Measurements from ENCODE around the gene ZBTB46.
"Not testable (repeated sequence)": the region's sequence is repeated elsewhere in the genome, so short reads cannot be mapped to it uniquely, and the experiment has no call there.

Gene ZBTB46, protein sequence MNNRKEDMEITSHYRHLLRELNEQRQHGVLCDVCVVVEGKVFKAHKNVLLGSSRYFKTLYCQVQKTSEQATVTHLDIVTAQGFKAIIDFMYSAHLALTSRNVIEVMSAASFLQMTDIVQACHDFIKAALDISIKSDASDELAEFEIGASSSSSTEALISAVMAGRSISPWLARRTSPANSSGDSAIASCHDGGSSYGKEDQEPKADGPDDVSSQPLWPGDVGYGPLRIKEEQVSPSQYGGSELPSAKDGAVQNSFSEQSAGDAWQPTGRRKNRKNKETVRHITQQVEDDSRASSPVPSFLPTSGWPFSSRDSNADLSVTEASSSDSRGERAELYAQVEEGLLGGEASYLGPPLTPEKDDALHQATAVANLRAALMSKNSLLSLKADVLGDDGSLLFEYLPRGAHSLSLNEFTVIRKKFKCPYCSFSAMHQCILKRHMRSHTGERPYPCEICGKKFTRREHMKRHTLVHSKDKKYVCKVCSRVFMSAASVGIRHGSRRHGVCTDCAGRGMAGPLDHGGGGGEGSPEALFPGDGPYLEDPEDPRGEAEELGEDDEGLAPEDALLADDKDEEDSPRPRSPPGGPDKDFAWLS

DNA sequence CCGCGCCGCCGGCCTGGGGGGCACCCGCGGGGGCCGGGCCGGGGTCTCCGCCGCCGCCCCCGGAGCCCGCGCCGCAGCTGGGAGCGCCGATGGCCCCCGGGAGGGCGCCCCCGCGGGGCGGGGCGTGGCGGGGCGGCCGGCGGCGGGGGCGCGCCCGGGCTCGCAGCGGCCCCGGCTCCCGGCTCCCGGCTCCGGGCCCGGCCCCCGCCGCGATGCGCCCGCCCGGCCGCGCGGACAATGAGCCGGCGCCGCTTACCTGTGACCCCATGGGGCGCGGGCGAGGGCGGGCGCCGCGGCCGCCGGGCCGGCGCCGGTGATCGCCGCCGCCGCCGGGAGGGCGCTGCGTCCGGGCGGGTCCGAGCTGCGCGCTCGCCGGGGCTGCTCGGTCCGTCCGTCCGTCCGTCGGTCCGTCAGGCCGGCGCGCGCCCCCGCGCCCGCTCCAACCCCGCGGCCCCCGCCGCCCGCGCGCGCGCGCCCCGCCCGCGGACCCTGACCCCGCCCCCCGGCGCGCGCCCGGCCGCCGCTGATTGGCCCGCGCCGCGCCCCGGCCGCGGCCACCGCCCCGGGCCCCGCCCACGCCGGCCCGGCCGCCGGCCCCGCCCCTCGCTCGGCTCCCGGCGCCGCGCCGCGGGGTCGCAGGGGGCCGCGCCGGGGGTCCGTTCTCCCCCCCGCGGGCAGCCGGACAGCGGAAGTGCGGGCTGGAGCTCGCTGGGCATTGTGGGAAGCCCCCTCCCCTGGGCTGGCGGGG lies at the start of gene ZBTB46:
ZBTB46 (minus strand) TSS at position 424 of the 748 bp plus-strand sequence. CDS start 40,507 bp downstream, outside the sequence.
- in situ Hi-C loops (cut with HindIII; ENCODE audit: low sequenced_read_pairs): no loop called here

DNA sequence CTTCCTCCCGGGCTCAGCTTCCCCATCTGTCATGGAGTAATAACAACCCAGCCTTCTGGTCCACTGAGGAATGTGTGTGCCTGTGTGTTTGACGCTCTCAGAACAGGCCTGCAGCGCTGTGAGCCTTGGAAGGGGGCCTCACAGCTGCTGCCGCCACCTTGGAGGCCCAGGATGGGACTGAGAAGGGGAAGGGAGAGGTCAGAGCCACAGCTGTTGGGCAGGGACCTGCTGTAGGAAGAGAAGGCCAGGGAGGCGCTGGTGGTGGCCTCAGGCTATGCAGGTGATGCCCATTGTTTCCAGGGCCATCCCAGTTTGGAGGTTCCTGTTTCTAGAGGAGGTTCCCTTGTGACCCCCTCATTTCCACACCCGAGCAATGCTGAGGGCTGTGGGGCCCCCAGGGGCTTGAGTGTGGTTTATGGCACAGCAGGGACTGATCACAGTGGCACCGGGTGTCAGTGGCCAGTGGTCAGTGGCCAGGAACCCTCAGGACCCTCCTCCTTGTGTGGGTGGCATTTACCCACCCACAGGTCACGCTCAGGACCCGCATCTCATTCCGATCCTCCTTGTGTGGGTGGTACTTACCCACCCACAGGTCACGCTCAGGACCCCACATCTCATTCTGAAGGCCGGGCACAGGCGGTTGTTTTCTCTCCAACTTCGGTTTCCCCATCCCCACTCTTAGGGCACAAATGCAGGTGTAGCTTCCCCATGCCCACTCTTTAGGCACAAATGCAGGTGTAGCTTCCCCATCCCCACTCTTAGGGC lies 48.0 kb upstream of the ZBTB46 start:
- in situ Hi-C loops (cut with HindIII; ENCODE audit: low sequenced_read_pairs): loop anchor here (5.0 to 10.0 kb wide), 2 partner anchors 102 to 176 kb away; no protein-coding TSS in a partner anchor

DNA sequence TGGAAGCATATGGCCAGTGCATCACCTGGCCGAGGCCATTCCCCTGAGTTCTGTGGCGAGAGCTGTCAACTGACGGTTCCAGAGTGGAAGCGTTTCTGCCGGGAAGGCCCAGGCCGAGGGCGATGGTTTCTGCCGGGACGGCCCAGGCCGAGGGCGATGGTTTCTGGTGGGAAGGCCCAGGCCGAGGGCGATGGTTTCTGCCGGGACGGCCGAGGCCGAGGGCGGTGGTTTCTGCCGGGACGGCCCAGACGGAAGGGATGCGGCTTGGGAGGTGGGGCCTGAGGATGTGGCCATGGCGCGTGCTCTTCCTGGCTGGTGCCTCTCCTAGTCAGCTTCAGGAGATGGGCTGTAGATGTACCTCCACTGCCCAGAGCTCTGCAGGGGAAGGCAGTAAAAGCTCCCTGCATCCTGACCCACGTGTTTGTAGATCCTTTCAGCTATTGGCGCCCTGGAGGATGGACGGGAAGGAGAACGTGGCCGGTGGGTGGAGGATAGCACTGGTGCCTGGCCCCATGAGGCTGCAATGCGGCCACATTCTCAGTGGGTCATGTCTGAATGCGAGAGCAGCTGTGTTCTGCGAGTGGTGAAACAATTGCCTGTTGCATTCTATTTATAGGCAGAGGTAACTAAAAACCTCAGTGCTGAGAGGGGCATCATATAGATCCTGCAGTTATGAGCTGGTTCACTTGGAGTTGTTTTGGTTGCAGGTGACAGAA lies 46.8 kb upstream of the ZBTB46 start:
- in situ Hi-C loops (cut with HindIII; ENCODE audit: low sequenced_read_pairs): loop anchor here (5.0 to 10.0 kb wide), 2 partner anchors 101 to 177 kb away; no protein-coding TSS in a partner anchor

DNA sequence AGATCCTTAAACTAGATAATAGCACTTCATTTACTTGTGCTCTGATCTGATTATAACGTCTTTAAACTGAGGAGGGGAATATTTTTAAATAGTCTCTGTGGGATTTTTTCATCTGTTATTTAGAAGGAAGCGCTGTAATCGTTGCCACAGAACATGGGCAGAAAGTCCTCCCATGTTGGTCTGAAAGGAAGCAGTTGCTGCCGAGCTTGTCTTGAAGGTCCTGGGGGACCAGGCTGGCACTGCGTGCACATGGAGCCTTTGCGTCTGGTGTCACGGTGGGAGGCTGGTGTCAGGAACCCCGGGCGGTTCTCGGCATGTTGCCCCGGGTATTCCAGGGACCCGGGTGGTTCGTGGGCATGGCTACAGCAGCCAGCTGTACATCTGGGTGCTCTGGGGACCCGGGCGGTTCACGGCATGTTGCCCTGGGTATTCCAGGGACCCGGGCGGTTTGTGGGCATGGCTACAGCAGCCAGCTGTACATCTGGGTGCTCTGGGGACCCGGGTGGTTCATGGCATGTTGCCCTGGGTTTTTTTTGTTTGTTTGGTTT lies 45.5 kb upstream of the ZBTB46 start:
- in situ Hi-C loops (cut with HindIII; ENCODE audit: low sequenced_read_pairs): loop anchor here (5.0 to 10.0 kb wide), 2 partner anchors 99 to 178 kb away; no protein-coding TSS in a partner anchor

DNA sequence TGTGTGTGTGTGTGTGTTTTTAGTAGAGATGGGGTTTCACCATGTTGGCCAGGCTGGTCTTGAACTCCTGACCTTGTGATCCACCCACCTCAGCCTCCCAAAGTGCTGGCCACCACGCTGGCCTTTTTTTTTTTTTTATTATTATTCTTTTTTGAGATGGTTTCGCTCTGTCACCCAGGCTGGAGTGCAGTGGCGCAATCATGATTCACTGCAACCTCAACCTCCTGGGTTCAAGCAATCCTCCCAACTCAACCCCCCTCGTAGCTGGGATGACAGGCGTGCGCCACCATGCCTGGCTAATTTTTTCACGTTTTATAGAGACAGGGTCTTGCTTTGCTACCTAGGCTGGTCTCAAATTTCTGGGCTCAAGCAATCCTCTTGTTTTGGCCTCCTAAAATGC lies 43.2 kb upstream of the ZBTB46 start:
- in situ Hi-C loops (cut with HindIII; ENCODE audit: low sequenced_read_pairs): loop anchor here (10.0 kb wide), 1 partner anchor 181 kb away; no protein-coding TSS in a partner anchor

DNA sequence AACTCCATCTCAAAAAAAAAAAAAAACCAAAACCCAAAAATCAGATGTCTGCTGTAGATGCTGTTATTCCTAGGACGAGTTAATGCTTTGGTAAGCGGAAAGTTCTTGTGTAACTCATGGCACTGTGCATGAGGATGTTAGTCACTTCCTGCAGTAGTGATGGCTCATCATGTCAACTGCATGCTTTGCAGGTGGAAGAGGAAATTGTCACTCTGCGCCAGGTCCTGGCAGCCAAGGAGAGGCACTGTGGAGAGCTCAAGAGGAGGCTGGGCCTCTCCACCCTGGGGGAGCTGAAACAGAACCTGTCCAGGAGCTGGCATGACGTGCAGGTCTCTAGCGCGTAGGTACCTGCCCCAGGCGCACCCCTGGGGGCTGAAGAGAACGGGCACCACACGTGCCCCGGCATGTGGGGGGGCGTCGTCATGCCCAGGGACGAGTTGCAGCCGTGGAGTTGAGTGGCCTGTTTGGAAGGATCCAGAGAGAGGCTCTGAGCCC lies 42.5 kb upstream of the ZBTB46 start:
- in situ Hi-C loops (cut with HindIII; ENCODE audit: low sequenced_read_pairs): loop anchor here (10.0 kb wide), 1 partner anchor 181 kb away; no protein-coding TSS in a partner anchor

DNA sequence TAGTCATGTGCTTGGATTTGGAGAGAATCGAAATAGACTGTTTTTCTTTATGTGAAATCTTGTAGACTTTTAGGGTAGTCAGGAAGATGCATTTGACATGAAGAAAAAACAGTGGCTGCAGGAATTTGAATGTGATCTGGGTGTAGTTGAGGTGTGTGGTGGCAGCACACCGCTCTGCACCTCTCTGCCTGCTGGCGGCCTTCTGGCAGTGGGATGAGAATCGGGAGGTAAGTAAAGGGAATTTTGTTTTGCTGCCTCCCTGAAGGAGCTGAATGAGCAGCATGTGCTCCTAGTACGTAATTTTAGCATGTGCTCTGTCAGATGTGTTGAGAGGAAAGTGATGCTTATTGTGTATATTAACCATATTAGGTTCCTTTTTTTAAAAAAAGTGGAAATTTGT lies 37.2 kb upstream of the ZBTB46 start:
- in situ Hi-C loops (cut with HindIII; ENCODE audit: low sequenced_read_pairs): no loop called here

DNA sequence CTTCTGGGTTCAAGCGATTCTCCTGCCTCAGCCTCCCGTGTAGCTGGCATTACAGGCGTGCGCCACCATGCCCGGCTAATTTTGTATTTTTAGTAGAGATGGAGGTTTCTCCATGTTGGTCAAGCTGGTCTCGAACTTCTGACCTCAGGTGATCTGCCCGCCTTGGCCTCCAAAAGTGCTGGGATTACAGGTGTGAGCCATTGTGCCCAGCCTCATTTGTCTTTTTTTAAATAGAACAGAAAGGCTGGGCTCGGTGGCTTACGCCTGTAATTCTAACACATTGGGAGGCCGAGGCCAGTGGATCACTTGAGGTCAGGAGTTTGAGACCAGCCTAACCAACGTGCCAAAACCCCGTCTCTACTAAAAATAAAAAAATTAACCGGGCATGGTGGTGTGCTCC lies 36.0 kb upstream of the ZBTB46 start:
- in situ Hi-C loops (cut with HindIII; ENCODE audit: low sequenced_read_pairs): not testable (repeated sequence)

DNA sequence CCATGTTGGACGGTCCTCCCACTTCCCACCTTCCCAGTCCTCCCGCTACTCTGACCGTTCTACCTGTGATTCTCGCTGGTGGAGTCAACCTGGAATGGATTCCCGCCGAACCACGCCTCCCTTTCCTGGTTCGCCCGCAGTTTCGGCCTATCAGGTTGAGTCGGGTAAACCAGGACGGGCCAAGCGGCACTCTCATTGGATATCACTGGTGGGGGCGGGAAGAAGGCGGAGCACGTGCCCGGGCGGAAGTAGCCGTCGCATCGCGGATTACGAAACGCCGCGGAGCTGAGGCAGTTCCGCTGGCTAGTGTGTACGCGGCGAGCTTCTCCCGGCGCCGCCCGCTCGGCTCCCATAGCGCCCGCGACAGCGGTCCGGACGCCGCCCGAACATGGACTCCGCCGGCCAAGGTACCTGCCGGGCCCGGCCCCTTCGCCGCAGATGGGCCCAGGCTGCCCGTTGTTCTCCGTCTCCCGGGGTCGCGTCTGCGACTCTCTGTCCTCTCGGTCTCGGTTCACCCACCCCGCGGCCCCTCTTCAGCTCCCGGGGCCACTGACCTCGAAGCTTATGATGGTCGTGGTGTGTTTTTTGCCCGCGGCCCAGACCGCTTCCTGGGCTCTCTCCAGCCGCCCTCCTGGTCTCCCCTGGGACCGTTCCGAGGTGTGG lies 34.0 kb upstream of the ZBTB46 start, which contains the start of gene TPD52L2:
TPD52L2 (plus strand) TSS at position 293 of the 663 bp plus-strand sequence; CDS start at position 389, 96 bp downstream.
- in situ Hi-C loops (cut with HindIII; ENCODE audit: low sequenced_read_pairs): no loop called here

DNA sequence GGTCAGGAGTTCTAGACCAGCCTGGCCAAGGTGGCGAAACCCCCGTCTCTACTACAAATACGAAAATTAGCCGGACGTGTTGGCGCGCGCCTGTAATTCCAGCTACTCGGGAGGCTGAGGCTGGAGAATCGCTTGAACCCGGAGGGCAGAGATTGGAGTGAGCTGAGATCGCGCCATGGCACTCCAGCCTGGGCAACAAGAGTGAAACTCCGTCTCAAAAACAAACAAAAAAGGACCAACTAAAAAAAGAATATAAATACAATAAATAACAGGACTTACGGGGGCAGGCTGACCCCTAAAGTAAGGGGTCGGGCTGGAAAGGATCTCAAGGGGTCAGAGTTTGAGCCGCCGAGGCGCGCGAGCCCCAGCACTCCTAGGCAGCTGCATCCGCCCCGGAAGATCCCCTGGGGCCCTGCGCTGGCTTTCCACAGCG lies 33.5 kb upstream of the ZBTB46 start:
- in situ Hi-C loops (cut with HindIII; ENCODE audit: low sequenced_read_pairs): no loop called here

DNA sequence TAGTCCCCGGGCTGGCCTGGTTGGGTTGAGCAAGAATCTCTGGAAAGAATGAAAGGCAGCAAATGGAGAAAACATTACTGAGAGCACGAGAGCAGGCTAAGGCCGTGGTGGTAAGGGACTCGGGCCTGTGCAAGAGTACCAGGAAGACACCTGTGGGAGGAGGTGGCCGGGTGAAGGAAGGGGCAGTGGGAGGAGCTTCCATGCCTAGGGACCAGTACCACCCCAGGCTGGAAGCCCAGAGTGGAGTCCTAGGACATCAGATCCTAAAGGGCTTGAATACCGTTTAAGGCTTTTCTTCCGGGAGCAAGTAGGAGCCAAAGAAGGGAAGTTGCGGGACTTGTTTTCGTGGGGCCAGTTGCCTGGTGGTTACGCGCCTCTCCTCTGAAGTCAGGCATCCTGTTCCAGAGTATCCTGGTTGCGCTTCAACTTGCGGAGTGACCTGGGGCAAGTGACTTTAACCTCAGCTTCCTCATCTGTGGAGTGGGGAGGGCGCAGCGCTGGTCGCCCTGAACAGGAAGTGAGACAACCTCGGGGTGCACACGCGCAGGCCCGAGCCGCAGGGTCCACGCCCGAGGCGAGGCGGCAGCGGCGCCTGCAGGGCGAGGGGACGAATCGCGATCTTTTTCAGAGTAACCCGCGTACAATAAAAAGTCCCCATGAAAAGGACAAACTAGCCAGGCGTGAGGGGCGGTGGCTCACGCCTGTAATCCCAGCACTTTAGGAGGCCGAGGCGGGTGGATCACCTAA lies 32.9 kb upstream of the ZBTB46 start:
- in situ Hi-C loops (cut with HindIII; ENCODE audit: low sequenced_read_pairs): no loop called here

DNA sequence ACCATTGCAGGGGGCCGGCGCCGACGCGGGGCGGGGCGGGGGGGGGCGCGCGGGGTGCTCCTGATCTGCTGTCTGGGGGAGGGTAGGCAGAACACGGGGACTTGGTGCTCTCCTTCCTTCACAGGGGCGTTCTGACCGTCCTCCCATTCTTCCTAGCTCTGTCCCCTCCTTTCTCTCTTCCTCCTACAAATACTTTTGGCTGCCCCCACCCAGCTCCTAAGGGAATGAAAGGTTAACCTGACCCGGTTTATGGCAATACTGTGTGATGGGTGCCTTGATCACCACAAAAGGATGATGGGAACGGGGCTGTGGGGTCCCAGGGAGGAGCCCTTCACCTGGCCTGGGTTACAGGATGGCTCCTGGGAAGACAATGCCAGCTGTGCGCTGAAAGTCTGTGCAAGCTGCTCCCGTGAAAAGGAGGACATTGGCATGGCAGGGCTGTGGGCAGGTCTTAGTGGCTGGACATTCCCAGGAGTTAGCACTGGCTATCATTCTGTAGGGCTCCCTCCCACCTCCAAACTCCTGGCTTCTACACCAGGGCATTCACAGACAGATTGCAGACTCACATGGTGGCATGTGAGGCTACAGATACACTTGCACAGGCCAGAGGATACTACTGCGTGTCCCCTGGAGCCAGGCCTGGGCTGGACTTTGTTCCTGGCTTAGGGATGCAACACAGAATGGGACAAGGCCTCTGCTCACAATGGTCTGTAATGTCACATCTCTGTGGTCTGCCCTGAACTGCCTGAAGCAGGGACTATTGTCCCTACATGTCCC lies 32.1 kb upstream of the ZBTB46 start:
- in situ Hi-C loops (cut with HindIII; ENCODE audit: low sequenced_read_pairs): no loop called here

DNA sequence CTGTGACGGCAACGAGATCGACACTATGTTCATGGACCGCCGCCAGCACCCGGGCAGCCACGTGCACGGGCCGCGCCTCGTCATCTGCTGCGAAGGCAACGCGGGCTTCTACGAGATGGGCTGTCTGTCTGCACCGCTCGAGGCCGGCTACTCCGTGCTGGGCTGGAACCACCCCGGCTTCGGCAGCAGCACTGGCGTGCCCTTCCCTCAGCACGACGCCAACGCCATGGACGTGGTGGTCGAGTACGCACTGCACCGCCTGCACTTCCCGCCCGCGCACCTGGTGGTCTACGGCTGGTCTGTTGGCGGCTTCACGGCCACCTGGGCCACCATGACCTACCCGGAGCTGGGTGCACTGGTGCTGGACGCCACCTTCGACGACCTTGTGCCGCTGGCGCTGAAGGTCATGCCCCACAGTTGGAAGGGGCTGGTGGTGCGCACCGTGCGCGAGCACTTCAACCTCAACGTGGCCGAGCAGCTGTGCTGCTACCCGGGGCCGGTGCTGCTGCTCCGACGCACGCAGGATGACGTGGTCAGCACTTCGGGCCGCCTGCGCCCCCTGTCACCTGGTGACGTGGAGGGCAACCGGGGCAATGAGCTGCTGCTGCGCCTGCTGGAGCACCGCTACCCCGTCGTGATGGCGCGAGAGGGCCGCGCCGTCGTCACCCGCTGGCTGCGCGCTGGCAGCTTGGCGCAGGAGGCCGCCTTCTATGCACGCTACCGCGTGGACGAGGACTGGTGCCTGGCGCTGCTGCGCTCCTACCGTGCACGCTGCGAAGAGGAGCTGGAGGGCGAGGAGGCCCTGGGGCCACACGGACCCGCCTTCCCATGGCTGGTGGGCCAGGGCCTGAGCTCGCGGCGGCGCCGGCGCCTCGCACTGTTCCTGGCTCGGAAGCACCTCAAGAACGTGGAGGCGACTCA lies 31.2 kb upstream of the ZBTB46 start:
- in situ Hi-C loops (cut with HindIII; ENCODE audit: low sequenced_read_pairs): no loop called here

DNA sequence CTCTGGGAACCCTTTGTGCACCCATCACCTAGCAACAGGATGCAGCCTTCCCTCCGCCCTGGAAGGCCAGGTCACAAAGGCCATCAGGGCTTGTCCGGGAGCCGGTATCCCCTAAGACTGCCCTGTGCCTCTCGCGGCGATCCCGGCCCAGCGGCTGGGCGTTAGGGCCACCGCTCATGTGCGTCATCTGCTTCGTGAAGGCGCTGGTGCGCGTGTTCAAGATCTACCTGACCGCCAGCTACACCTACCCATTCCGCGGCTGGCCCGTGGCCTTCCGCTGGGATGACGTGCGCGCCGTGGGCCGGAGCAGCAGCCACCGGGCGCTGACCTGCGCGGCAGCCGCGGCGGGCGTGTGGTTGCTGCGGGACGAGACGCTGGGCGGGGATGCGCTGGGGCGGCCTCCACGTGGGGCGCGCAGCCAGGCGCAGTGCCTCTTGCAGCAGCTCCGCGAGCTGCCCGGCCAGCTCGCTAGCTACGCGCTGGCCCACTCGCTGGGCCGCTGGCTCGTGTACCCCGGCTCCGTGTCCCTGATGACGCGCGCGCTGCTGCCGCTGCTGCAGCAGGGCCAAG lies 30.4 kb upstream of the ZBTB46 start, which contains the start of gene ABHD16B:
ABHD16B (plus strand) TSS at position 134 of the 570 bp plus-strand sequence; CDS start at position 177, 43 bp downstream.
- in situ Hi-C loops (cut with HindIII; ENCODE audit: low sequenced_read_pairs): no loop called here

DNA sequence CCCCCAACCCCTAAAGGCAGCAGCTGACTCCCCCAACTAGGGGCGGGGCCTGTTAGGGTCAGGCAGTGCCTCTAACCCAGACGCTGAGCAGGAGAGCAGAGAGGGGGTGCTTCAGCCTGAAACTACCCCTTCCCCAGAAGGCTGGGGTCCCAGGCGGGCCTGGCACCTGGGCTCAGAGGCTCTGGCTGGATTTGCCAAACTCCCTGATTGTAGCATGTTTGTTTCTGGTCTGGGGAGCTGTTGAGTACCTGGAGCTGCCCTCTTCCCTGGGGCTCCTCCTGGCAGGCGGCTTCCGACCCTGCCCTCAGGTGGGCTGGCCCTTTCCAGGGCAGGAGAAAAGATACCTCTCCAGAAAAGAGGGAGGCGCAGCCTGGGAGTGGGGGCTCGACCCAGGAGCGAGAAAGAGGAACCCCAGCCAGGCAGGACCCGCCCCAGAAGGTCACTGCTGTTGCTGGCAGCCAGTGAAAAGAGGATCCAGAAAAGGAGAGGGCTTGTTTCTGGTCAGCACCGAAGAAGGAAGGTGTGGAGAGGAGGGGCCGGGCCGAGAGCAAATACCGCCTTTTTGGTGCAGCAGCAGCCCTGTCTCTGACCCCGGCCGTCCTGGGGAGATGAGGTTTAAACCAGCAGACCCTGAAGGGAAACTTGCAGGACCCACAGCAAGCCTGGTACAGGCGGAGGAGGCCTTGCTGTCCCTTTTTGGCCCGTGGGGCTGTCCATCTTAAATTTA lies 29.4 kb upstream of the ZBTB46 start:
- in situ Hi-C loops (cut with HindIII; ENCODE audit: low sequenced_read_pairs): no loop called here
